ENCODE measurements around the gene LILRB2. TPM values are rescaled to one million over a fixed set of nuclear protein-coding genes. Genes with fewer than 3 reads are reported as not detected.
"Not testable (repeated sequence)": the region's sequence is repeated elsewhere in the genome, so short reads cannot be mapped to it uniquely, and the experiment has no call there.

The LILRB2 gene
- total RNA-seq, 1 experiment from 2014 or later, result not detected

DNA sequence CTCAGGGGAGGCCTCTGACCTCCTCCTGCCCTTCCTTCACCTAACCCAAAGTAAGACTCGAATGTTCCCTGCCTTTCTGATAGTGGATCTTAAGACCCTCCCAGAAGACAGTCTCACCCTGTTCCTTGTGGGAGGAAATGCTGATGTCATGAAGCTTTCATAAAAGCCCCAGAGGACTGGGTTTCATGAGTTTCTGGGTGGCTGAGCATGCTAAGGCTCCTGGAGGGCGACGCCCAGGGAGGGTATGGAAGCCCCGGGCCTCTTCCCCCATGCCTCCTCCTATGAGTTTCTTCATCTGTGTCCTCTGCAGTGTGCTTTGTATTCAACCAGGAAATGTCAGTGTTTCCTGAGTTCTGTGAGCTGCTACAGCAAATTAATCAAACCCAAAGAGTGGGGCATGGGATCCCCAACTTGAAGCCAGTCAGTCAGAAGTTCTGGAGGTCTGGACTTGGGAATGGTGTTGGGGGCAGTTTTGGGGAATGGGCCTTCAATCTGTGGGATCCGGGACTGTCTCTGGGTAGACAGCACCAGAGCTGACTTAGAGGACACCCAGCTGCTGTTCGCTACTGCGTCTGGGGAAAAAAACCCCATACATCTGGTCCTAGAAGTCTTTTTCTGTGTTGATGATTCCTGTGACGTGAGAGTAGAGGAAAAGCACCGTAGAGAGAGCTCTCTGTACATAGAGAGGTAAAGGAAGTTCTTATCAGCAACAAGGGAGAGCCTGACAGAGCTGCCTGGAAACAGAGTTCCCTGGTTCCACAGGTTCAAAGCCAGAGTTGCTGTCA, 2.0 kb upstream of the LILRB2 start:
- Histone ChIP-seq H2BK20ac (ENCODE audit: low read depth, low read length, poor library complexity, severe bottlenecking) (no peak overlapping the region), H2AFZ (ENCODE audit: low read length) (no peak overlapping the region), H3K9me3 (ENCODE audit: control insufficient read depth, low read depth, low read length) (no peaks in the 10 kb centered on the region), H2BK5ac (ENCODE audit: insufficient read length, low read length) (no peak overlapping the region), H4K8ac (replicated peaks; ENCODE audit: insufficient read length, low read depth, low read length) (no peak overlapping the region), H3K79me1 (ENCODE audit: insufficient read depth, low read depth, low read length, poor library complexity, severe bottlenecking) (no peaks in the 10 kb centered on the region), H3K4me1 (ENCODE audit: insufficient read depth, low read length) (no peaks in the 10 kb centered on the region), H3K23me2 (ENCODE audit: insufficient read length, low read depth, low read length, poor library complexity, severe bottlenecking) (no peaks in the 10 kb centered on the region), H3K14ac (ENCODE audit: insufficient read depth, low read length) (no peak overlapping the region), H2BK120ac (ENCODE audit: low read depth, low read length, poor library complexity, severe bottlenecking) (no peak overlapping the region), H3K79me2 (ENCODE audit: insufficient read depth, low read length) (no peaks in the 10 kb centered on the region), H2BK15ac (ENCODE audit: low read depth, low read length) (no peak overlapping the region), H3T11ph (ENCODE audit: low read length) (no peak overlapping the region), H3K9ac (ENCODE audit: extremely low read depth, insufficient read length, low read length) (no peak overlapping the region), H3K27ac (ENCODE audit: insufficient read length, low read depth, low read length) (no peak overlapping the region), H3K23ac (ENCODE audit: insufficient read length, low read depth, low read length) (no peak overlapping the region), H3K56ac (ENCODE audit: insufficient read length, low read depth, low read length) (no peak overlapping the region), H3K4ac (ENCODE audit: low read depth, low read length) (no peak overlapping the region), H3K27me3 (ENCODE audit: insufficient read depth, low read length) (no peaks in the 10 kb centered on the region), H2AK5ac (ENCODE audit: insufficient read length, low read length) (no peak overlapping the region), H3K18ac (ENCODE audit: insufficient read length, low read depth, low read length) (no peak overlapping the region), H3K4me2 (ENCODE audit: insufficient read depth, insufficient read length, low read length) (no peak overlapping the region), H4K91ac (ENCODE audit: insufficient read length, low read depth, low read length) (no peak overlapping the region), H2BK12ac (ENCODE audit: insufficient read length, low read depth, low read length) (no peak overlapping the region), H4K5ac (ENCODE audit: insufficient read length, low read depth, low read length) (no peak overlapping the region), H4K20me1 (ENCODE audit: control insufficient read depth, insufficient read depth, insufficient read length) (no peaks in the 10 kb centered on the region)
- TF ChIP-seq, protein P1, sequence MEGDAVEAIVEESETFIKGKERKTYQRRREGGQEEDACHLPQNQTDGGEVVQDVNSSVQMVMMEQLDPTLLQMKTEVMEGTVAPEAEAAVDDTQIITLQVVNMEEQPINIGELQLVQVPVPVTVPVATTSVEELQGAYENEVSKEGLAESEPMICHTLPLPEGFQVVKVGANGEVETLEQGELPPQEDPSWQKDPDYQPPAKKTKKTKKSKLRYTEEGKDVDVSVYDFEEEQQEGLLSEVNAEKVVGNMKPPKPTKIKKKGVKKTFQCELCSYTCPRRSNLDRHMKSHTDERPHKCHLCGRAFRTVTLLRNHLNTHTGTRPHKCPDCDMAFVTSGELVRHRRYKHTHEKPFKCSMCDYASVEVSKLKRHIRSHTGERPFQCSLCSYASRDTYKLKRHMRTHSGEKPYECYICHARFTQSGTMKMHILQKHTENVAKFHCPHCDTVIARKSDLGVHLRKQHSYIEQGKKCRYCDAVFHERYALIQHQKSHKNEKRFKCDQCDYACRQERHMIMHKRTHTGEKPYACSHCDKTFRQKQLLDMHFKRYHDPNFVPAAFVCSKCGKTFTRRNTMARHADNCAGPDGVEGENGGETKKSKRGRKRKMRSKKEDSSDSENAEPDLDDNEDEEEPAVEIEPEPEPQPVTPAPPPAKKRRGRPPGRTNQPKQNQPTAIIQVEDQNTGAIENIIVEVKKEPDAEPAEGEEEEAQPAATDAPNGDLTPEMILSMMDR (conservative IDR thresholded peaks at IDR 0.05), result no peak
- no peaks in the 10 kb centered on the region for H3K4me1 Mint-ChIP-seq
- peaks cover 0 to 62% of the 10 kb centered on the region in 2 experiments; a peak in 2 of 5 replicates for H3K9me3 Mint-ChIP-seq
- no peak overlapping the region for H3K27ac Mint-ChIP-seq
- H3K27me3 Mint-ChIP-seq (ENCODE audit: low read depth), result peaks cover 48% of the 10 kb centered on the region
- H3K4me3 Mint-ChIP-seq, result no peak overlapping the region
- no peak for DNase-seq
- WGBS (ENCODE audit: extremely low coverage, insufficient read length, low lambda C conversion rate), result no CpG with 5 or more reads among the region's 9 CpGs
- H3K36me3 Mint-ChIP-seq (ENCODE audit: insufficient read depth in 1 of 3, low read depth in 3 of 3), result no peaks in the 10 kb centered on the region

DNA sequence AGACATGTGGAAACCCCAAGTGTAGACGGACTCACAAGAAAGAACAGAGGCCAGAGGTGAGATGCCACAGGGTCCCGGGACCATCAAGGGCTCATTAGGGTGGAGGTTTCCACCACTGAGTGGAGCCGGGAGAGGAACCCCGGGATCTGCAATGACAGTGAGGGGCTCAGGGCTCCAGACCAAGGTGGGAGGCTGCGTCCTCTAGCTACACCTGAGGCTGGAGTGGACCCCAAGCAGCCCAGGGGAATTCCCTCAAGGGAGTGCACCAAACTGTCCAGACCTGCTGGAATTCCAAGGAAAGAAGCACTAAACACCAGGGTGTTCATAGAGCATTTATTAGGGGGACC, 792 bp upstream of the LILRB2 start:
- not testable (repeated sequence) for H3K4me1 Mint-ChIP-seq

More for the DNA sequence above, 792 bp upstream of the LILRB2 start:
- peaks cover 0 to 53% of the 10 kb centered on the region in 2 experiments; a peak in 2 of 5 replicates for H3K9me3 Mint-ChIP-seq
- H2BK15ac ChIP-seq (ENCODE audit: low read depth, low read length); H3K18ac ChIP-seq (ENCODE audit: insufficient read length, low read depth, low read length); H3T11ph ChIP-seq (ENCODE audit: low read length); H3K4me2 ChIP-seq (ENCODE audit: insufficient read depth, insufficient read length, low read length); H2AK5ac ChIP-seq (ENCODE audit: insufficient read length, low read length); H3K56ac ChIP-seq (ENCODE audit: insufficient read length, low read depth, low read length); H4K91ac ChIP-seq (ENCODE audit: insufficient read length, low read depth, low read length); H4K8ac ChIP-seq (replicated peaks; ENCODE audit: insufficient read length, low read depth, low read length); H3K27me3 ChIP-seq (ENCODE audit: insufficient read depth, low read length); H3K14ac ChIP-seq (ENCODE audit: insufficient read depth, low read length); H4K20me1 ChIP-seq (ENCODE audit: control insufficient read depth, insufficient read depth, insufficient read length); H2BK5ac ChIP-seq (ENCODE audit: insufficient read length, low read length); H2BK12ac ChIP-seq (ENCODE audit: insufficient read length, low read depth, low read length); H2BK20ac ChIP-seq (ENCODE audit: low read depth, low read length, poor library complexity, severe bottlenecking); H3K27ac Mint-ChIP-seq; H3K9ac ChIP-seq (ENCODE audit: extremely low read depth, insufficient read length, low read length); H2BK120ac ChIP-seq (ENCODE audit: low read depth, low read length, poor library complexity, severe bottlenecking); H3K4me3 Mint-ChIP-seq; H3K36me3 Mint-ChIP-seq (ENCODE audit: insufficient read depth in 1 of 3, low read depth in 3 of 3); H2AFZ ChIP-seq (ENCODE audit: low read length); DNase-seq; H3K79me2 ChIP-seq (ENCODE audit: insufficient read depth, low read length); H3K23me2 ChIP-seq (ENCODE audit: insufficient read length, low read depth, low read length, poor library complexity, severe bottlenecking); H4K5ac ChIP-seq (ENCODE audit: insufficient read length, low read depth, low read length); H3K4me1 ChIP-seq (ENCODE audit: insufficient read depth, low read length); H3K9me3 ChIP-seq (ENCODE audit: control insufficient read depth, low read depth, low read length); H3K79me1 ChIP-seq (ENCODE audit: insufficient read depth, low read depth, low read length, poor library complexity, severe bottlenecking); H3K4ac ChIP-seq (ENCODE audit: low read depth, low read length); H3K23ac ChIP-seq (ENCODE audit: insufficient read length, low read depth, low read length); H3K27ac ChIP-seq (ENCODE audit: insufficient read length, low read depth, low read length): not testable (repeated sequence)
- H3K27me3 Mint-ChIP-seq (ENCODE audit: low read depth), result peaks cover 47% of the 10 kb centered on the region
- WGBS (ENCODE audit: extremely low coverage, insufficient read length, low lambda C conversion rate), result no CpG with 5 or more reads among the region's 5 CpGs
